Activated T-cell treated with anti-CD3 and anti-CD28 coated beads, Interleukin-2, amount 50 U/mL, for 72 hours (primary cell): ENCODE measurements around the gene IGF2R. TPM values are rescaled to one million over a fixed set of nuclear protein-coding genes. Genes with fewer than 3 reads are reported as not detected.
"Not testable (repeated sequence)": the region's sequence is repeated elsewhere in the genome, so short reads cannot be mapped to it uniquely, and the experiment has no call there.

Experiments used
- ATAC-seq, 2 donors: fragments of 150-1000 bp; cut with Tn5 transposase; replicated peaks in 1 of 2; 2 replicates each; pipeline ENCODE4 v1.10.0; 2021; ENCODE audit warnings: moderate library complexity in 2 of 2, mild to moderate bottlenecking in 1 of 2
- DNase-seq, 2 donors: peaks; one replicate each; pipeline ENCODE4 v3.0.0; 2021 to 2022; ENCODE audit warnings: mixed read lengths in 1 of 2
- H3K27ac Mint-ChIP-seq: one replicate; pipeline ENCODE4 v1.8.0; 2022; ENCODE audit warnings: mild to moderate bottlenecking, moderate library complexity, mixed read lengths
- H3K27me3 Mint-ChIP-seq: one replicate; pipeline ENCODE4 v1.8.0; 2022; ENCODE audit warnings: low read depth, mixed read lengths
- H3K36me3 Mint-ChIP-seq, 2 donors: one replicate each; pipeline ENCODE4 v1.8.0; 2022; ENCODE audit warnings: mixed read lengths in 2 of 2, mild to moderate bottlenecking in 1 of 2; ENCODE audit not compliant: insufficient read depth in 2 of 2
- H3K4me1 Mint-ChIP-seq: one replicate; pipeline ENCODE4 v1.8.0; 2022; ENCODE audit warnings: low read depth, mixed read lengths
- H3K4me3 Mint-ChIP-seq, 2 donors: one replicate each; pipeline ENCODE4 v1.8.0; 2022; ENCODE audit warnings: mild to moderate bottlenecking in 2 of 2, mixed read lengths in 2 of 2, moderate library complexity in 2 of 2
- H3K9me3 Mint-ChIP-seq, 2 donors: one replicate each; pipeline ENCODE4 v1.8.0; 2022; ENCODE audit warnings: mixed read lengths in 2 of 2
- total RNA-seq, 2 donors: library from RNA; stranded (reverse); gene quantifications; one replicate each; pipeline ENCODE4 v1.2.3, GENCODE V29; 2022

Gene IGF2R
- total RNA-seq, 2 donors from 2014 or later: 68.9 to 83.6 TPM

DNA sequence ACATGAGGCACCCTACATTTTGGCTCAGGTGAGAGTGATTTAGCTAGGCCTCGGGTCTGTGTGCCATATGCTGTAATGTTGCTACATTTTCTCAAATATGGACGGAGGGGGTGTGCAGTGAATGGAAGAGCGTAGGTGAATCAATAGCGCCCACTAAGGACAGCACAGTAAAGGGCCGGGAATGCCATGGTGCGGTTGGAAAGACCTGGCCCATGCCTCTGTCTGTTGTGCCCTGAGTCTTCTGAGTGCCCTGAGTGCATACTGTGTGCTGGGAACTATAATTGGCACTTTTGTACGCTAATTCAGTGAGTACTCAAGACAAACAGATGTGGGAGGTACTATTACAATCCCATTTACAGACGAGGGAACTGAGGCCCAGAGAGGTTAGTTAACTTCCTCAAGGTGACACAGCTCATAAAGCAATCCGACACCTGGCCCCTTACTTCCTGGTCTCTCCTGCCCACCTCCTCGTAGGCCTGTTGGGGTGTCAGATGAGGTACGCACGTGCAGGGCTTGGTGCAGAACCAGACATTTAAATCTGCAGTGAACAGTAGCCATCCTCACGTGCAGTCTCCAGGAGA, 170.0 kb downstream of the IGF2R start:
- peak overlapping the region; percentile 27 for H3K27ac Mint-ChIP-seq
- H3K4me1 Mint-ChIP-seq: peaks cover 22% of the 10 kb centered on the region
- no peaks in the 10 kb centered on the region for H3K9me3 Mint-ChIP-seq
- peak overlapping the region; percentile 35 to 55 for H3K4me3 Mint-ChIP-seq
- peak in 1 of 2 donors; percentile 10 for ATAC-seq
- H3K27me3 Mint-ChIP-seq: no peaks in the 10 kb centered on the region
- H3K36me3 Mint-ChIP-seq: no peaks in the 10 kb centered on the region
- DNase-seq: no peak

DNA sequence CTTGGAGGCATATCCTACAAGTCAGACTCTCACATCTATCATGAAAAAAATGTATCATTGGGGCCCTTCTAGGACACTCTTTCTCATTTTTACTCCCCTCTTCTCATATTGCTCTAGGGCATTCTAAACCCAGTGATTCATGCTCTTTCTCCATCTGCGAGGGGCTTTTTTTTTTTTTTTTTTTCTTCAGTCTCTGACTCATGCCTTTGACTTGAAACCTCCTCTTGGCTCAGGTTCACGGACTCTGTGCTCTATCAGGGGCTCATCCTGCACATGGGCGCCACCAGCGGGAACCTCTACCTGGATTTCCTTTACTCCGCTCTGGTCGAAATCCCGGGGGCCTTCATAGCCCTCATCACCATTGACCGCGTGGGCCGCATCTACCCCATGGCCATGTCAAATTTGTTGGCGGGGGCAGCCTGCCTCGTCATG, 170.6 kb downstream of the IGF2R start:
- Mint-ChIP-seq H3K4me1 (peaks cover 22% of the 10 kb centered on the region), H3K9me3 (peaks cover 0 to 1% of the 10 kb centered on the region in 2 donors), H3K4me3 (peak overlapping the region; percentile 22 to 35), H3K27me3 (no peaks in the 10 kb centered on the region), H3K27ac (no peak overlapping the region), H3K36me3 (no peaks in the 10 kb centered on the region)
- ATAC-seq (peak; percentile 82 to 83), DNase-seq (peak in 1 of 2 donors; percentile 22)

GRCh38 chr6:160140493-160140892, 171.6 kb downstream of the IGF2R start:
- H3K27ac Mint-ChIP-seq, H3K27me3 Mint-ChIP-seq, DNase-seq, H3K4me3 Mint-ChIP-seq, H3K9me3 Mint-ChIP-seq, ATAC-seq, H3K36me3 Mint-ChIP-seq: not testable (repeated sequence)
- H3K4me1 Mint-ChIP-seq: peaks cover 22% of the 10 kb centered on the region

DNA sequence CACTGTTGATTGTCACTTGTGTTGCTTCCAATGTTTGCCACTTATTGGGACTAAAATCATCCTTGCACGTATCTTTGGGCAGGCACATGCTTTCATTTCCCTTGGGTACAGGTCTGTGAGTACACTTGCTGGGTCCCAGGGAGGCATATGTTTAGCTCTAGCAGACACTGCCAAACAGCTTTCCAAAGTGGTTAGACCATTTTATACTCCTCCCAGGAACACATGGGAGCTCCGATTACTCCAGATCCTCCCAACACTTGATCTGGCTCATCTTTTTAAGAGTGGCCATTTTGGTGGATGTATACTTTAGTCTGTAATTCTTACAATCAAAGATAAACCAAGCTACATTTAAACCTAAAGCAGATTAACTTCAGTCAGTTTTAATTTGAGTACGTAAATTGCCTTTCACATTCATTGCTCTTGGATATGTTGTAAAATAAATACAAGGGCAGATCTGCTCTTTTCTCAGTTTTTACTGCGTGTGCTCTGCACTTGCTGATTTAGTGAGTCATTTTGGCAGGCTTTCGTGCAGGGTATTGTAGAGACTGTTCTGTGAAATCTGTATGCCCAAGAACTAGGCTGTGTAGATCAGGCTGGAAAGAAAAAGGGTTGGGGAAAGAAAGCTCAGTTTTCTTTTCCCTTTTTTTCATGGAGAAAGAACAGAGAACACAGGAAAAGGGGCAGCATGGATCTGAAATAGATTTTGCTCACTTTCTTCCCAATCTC, 172.3 kb downstream of the IGF2R start:
- Mint-ChIP-seq H3K9me3 (peaks cover 0 to 1% of the 10 kb centered on the region in 2 donors), H3K36me3 (no peaks in the 10 kb centered on the region), H3K4me3 (no peak overlapping the region), H3K27ac (no peak overlapping the region), H3K27me3 (no peaks in the 10 kb centered on the region), H3K4me1 (peaks cover 22% of the 10 kb centered on the region)
- DNase-seq (no peak), ATAC-seq (no peak)

DNA sequence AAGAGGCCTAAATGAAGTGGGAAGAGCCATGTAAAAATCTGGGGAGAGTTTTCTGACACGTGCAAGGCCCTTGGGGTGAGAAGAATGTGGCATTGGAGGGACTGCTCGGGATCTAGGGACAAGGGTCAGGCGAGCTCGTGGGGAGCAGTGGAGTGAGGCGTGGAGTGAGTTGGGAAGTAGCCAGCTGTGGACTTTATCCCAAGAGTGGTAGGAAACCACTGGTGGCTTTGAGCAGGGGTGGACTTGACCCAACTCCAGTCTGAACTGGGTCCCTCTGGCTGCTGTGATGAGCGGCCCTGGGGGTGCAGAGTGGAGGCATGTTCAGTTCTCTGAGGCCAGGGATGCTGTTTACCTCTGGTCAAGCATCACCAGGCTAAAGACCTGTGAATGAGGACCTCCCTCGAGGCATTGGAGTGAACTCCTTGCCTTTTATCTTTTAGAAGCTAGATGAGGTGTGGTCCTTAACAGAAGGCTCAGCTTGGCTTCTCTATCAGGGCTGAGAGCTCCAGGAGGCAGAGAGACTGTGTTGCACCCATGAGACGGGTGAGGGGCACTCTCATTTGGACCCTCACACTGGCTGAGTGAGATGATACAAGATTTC, 173.3 kb downstream of the IGF2R start:
- ATAC-seq: no peak
- no peaks in the 10 kb centered on the region for H3K27me3 Mint-ChIP-seq
- no peak overlapping the region for H3K4me3 Mint-ChIP-seq
- no peak overlapping the region for H3K27ac Mint-ChIP-seq
- H3K4me1 Mint-ChIP-seq: peaks cover 22% of the 10 kb centered on the region
- H3K9me3 Mint-ChIP-seq: peaks cover 0 to 1% of the 10 kb centered on the region in 2 donors
- DNase-seq: no peak
- no peaks in the 10 kb centered on the region for H3K36me3 Mint-ChIP-seq

DNA sequence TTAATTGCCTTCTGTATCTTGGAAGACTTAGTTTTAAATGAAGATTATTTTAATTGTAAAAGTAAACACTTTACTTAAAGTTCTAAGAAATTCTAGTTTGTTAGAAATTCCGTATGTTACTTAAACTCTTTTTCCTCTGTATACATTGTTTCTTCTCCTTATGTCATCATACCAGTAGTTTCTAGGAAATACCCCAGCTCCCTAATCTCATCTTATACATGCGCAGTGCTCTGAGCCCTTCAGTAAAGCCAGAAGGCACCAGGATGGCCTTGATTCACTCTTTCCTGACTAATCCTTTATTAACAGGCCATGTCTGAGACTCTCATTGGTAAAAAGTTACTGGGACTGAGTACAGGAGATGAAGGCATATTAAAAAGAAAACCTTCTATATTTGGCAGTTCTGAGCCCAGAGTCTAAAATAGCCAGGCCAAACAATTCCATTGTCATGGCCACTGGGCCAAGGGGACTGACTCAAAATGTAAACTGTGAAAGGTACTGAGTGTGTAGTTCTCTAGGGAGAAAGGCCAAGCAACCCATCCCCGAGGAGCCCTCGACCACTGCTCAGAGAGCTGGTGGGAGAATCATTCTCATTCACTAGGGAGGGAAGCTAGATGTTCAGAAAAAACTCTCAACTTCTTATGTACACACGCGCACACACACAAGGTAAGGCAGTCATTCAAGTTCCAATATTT, 177.7 kb downstream of the IGF2R start:
- Mint-ChIP-seq H3K27ac (no peak overlapping the region), H3K4me1 (no peaks in the 10 kb centered on the region), H3K9me3 (peaks cover 1 to 2% of the 10 kb centered on the region in 2 donors), H3K27me3 (no peaks in the 10 kb centered on the region), H3K36me3 (peaks cover 2 to 8% of the 10 kb centered on the region in 2 donors), H3K4me3 (no peak overlapping the region)
- DNase-seq (no peak), ATAC-seq (no peak)

DNA sequence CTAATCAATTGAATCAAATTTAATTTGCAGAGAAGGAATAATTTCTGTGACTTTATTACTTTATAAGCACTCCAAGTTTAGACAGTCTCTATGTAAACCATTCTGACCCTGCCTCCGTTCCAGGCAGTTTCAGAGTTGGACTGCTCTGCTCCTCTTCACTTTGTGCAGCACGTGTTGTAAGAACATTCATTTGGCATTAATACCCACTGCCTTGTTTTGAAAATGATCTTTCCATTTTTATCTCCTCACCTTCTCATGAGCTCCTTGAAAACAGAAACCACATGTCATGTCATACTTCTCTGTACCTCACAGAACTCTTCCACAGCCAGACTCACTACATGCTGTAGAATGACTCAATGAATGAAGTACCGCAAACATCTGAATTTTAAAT, 178.3 kb downstream of the IGF2R start:
- Mint-ChIP-seq H3K36me3 (peaks cover 2 to 8% of the 10 kb centered on the region in 2 donors), H3K4me1 (peaks cover 5% of the 10 kb centered on the region), H3K27ac (no peak overlapping the region), H3K9me3 (peaks cover 1 to 3% of the 10 kb centered on the region in 2 donors), H3K27me3 (no peaks in the 10 kb centered on the region), H3K4me3 (no peak overlapping the region)
- no peak for ATAC-seq
- DNase-seq: no peak

- Mint-ChIP-seq H3K9me3 (peaks cover 2 to 10% of the 10 kb centered on the region in 2 donors), H3K27ac (no peak overlapping the region), H3K4me1 (peaks cover 5% of the 10 kb centered on the region), H3K27me3 (no peaks in the 10 kb centered on the region), H3K36me3 (peaks cover 2 to 10% of the 10 kb centered on the region in 2 donors), H3K4me3 (no peak overlapping the region)
- no peak for DNase-seq
- no peak for ATAC-seq
Observed at GRCh38 chr6:160154471-160154870, 185.6 kb downstream of the IGF2R start.

DNA sequence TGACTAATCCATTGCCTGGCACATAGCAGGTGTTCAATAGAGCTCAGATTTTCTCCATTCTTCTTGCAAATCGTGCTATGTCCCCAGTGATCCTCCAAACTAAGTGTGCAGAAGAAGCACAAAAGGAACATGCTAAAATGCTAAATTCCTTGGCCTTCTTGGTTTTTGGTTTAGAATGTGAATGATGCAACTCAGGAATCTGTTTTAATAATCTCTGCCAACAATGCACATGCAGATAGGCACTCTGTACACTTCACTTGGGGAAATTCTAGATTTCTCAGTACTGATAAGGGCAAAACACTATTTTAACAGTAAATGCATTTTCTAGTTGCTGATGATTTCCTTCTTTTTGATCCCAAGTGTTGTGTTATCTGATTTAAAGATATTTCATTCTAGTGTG, 188.0 kb downstream of the IGF2R start:
- H3K4me3 Mint-ChIP-seq: no peak overlapping the region
- H3K27me3 Mint-ChIP-seq: no peaks in the 10 kb centered on the region
- H3K36me3 Mint-ChIP-seq: peaks cover 0 to 2% of the 10 kb centered on the region in 2 donors
- DNase-seq: no peak
- H3K27ac Mint-ChIP-seq: no peak overlapping the region
- peaks cover 2 to 6% of the 10 kb centered on the region in 2 donors for H3K9me3 Mint-ChIP-seq
- peaks cover 3% of the 10 kb centered on the region for H3K4me1 Mint-ChIP-seq
- no peak for ATAC-seq

- ATAC-seq (no peak), DNase-seq (no peak)
- peaks cover 0 to 3% of the 10 kb centered on the region in 2 donors for H3K9me3 Mint-ChIP-seq
Observed at GRCh38 chr6:160160450-160160849, 191.6 kb downstream of the IGF2R start.

More at GRCh38 chr6:160160450-160160849, 191.6 kb downstream of the IGF2R start:
- H3K4me1 Mint-ChIP-seq: no peaks in the 10 kb centered on the region
- H3K36me3 Mint-ChIP-seq: no peaks in the 10 kb centered on the region
- H3K27ac Mint-ChIP-seq: no peak overlapping the region
- H3K27me3 Mint-ChIP-seq: no peaks in the 10 kb centered on the region
- no peak overlapping the region for H3K4me3 Mint-ChIP-seq

Other genes with a start within 250 kb of the IGF2R start
- gene WTAP, start 241.6 kb upstream of the IGF2R start, total RNA-seq: 100 to 1,000 TPM; 108 to 109 TPM
- 10 to 100 TPM; 44.3 to 53.1 TPM for gene ACAT2, start 207.0 kb upstream of the IGF2R start, total RNA-seq
- gene TCP1, start 179.5 kb upstream of the IGF2R start, total RNA-seq: 100 to 1,000 TPM; 267 to 291 TPM
- 10 to 100 TPM; 58.5 to 60.5 TPM for gene MRPL18, start 178.6 kb upstream of the IGF2R start, total RNA-seq
- under 1 TPM; 0.37 to 0.62 TPM for gene PNLDC1, start 168.8 kb upstream of the IGF2R start, total RNA-seq
- not detected for gene MAS1, start 78.1 kb upstream of the IGF2R start, total RNA-seq
- gene SLC22A1, start 152.7 kb downstream of the IGF2R start, total RNA-seq: 1 to 10 TPM; 1.5 to 2.4 TPM